WTC11 (cell line): ENCODE data around the gene HEATR5A.

Experiments used
- CREM ChIP-seq: sonication (generic); formaldehyde crosslinking; IDR thresholded peaks from 2 replicates; pipeline ENCODE4 v1.8.1; 2022; ENCODE audit warnings: mild to moderate bottlenecking, missing genetic modification reagents, moderate library complexity
- CTCF ChIP-seq: fragments of 200-600 bp; IDR thresholded peaks from 2 replicates; pipeline ENCODE4 v1.8.0; 2022; ENCODE audit warnings: antibody characterized with exemption
- ELF4 ChIP-seq: sonication (generic); formaldehyde crosslinking; IDR thresholded peaks from 2 replicates; pipeline ENCODE4 v1.8.1; 2022; ENCODE audit warnings: low read depth, mild to moderate bottlenecking, moderate library complexity, missing genetic modification reagents
- KAT7 ChIP-seq: sonication (generic); formaldehyde crosslinking; IDR thresholded peaks from 2 replicates; pipeline ENCODE4 v1.8.1; 2023; ENCODE audit warnings: missing genetic modification reagents, mild to moderate bottlenecking, borderline replicate concordance
- MLX ChIP-seq: sonication (generic); formaldehyde crosslinking; IDR thresholded peaks from 2 replicates; pipeline ENCODE4 v1.8.1; 2023; ENCODE audit warnings: mild to moderate bottlenecking, missing genetic modification reagents, moderate library complexity
- NR2C2 ChIP-seq: sonication (generic); formaldehyde crosslinking; IDR thresholded peaks from 2 replicates; pipeline ENCODE4 v1.8.0; 2022; ENCODE audit warnings: mild to moderate bottlenecking, missing genetic modification reagents
- RELA ChIP-seq: sonication (generic); formaldehyde crosslinking; IDR thresholded peaks from 2 replicates; pipeline ENCODE4 v1.8.1; 2022; ENCODE audit warnings: missing genetic modification reagents, mild to moderate bottlenecking, borderline replicate concordance
- SMAD3 ChIP-seq: sonication (generic); formaldehyde crosslinking; IDR thresholded peaks from 2 replicates; pipeline ENCODE4 v1.8.0; 2022; ENCODE audit warnings: missing genetic modification reagents, mild to moderate bottlenecking, borderline replicate concordance
- TP53 ChIP-seq: sonication (generic); formaldehyde crosslinking; IDR thresholded peaks from 2 replicates; pipeline ENCODE4 v1.8.1; 2023; ENCODE audit warnings: mild to moderate bottlenecking, missing genetic modification reagents
- USF1 ChIP-seq: sonication (generic); formaldehyde crosslinking; IDR thresholded peaks from 2 replicates; pipeline ENCODE4 v1.8.0; 2022; ENCODE audit warnings: mild to moderate bottlenecking, missing genetic modification reagents
- ZNF121 ChIP-seq: sonication (generic); formaldehyde crosslinking; IDR thresholded peaks from 2 replicates; pipeline ENCODE4 v1.8.0; 2023; ENCODE audit warnings: missing genetic modification reagents
- ZNF416 ChIP-seq: fragments of 250-450 bp; sonication (Bioruptor Pico); IDR thresholded peaks from 2 replicates; pipeline ENCODE4 v1.9.0; 2021; ENCODE audit warnings: mild to moderate bottlenecking, inconsistent platforms
- TF ChIP-seq, protein P1 (sequence below): sonication (generic); formaldehyde crosslinking; IDR thresholded peaks from 2 replicates; pipeline ENCODE4 v1.8.0; 2022; ENCODE audit warnings: mild to moderate bottlenecking, missing genetic modification reagents

DNA sequence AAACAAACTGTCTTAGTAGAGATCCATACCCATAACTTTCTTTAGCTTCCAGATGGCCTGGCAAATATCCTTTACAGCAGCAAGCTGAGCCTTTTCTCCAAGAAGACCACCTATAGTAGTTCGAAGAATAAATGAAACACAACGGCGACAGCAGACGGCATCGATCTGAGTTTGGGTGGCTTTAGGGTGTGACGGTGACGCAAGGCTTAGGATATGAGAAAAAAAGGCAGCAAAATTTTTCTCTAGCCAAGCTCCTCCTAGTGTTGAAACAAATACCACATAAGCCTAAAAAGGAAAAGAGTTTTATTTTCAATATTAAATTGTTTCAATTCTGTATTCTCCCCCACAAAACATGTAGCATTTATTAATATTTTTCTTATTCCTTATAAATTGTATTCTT, 33.3 kb downstream of the HEATR5A start:
- TF ChIP-seq ELF4 (CRISPR knock-in tag) (no peak), CTCF (no peak), USF1 (CRISPR knock-in tag) (no peak), RELA (no peak), ZNF416 (CRISPR knock-in tag) (no peak), CREM (no peak), TP53 (no peak), SMAD3 (CRISPR knock-in tag) (no peak), NR2C2 (CRISPR knock-in tag) (no peak), ZNF121 (no peak), MLX (CRISPR knock-in tag) (no peak), KAT7 (CRISPR knock-in tag) (no peak)
- TF ChIP-seq, protein P1, sequence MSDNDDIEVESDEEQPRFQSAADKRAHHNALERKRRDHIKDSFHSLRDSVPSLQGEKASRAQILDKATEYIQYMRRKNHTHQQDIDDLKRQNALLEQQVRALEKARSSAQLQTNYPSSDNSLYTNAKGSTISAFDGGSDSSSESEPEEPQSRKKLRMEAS (CRISPR knock-in tag), result no peak
